WTC11 (cell line): ENCODE data around the gene OGFOD3. TPM values are rescaled to one million over a fixed set of nuclear protein-coding genes. Genes with fewer than 3 reads are reported as not detected.

ENCODE experiments used
- ATAC-seq: fragments of 200-7000 bp; cut with Tn5 transposase; 2 replicates; pipeline ENCODE4 v1.10.0; 2021; ENCODE audit warnings: mild to moderate bottlenecking, moderate library complexity
- CTCF ChIA-PET: fragments of 300-600 bp; sonication (Branson Sonifier 250); formaldehyde crosslinking; loops from one replicate; lab custom pipeline; 2021; ENCODE audit warnings: antibody characterized with exemption; lab: Charles Lee
- POLR2A ChIA-PET: fragments of 350-600 bp; sonication (Branson Sonifier 250); formaldehyde crosslinking; loops from one replicate; lab custom pipeline; 2021; ENCODE audit warnings: antibody characterized with exemption; lab: Charles Lee
- DNase-seq: peaks from one replicate; pipeline ENCODE4 v3.0.0; 2021; ENCODE audit warnings: low spot score
- H3K27ac Mint-ChIP-seq: 2 replicates; pipeline ENCODE4 v1.8.0; 2021; ENCODE audit warnings: mixed read lengths
- H3K27me3 Mint-ChIP-seq: 2 replicates; pipeline ENCODE4 v1.8.0; 2021; ENCODE audit warnings: low read depth, mild to moderate bottlenecking, moderate library complexity, mixed read lengths
- H3K36me3 Mint-ChIP-seq: 2 replicates; pipeline ENCODE4 v1.8.0; 2021; ENCODE audit warnings: mixed read lengths
- H3K4me1 Mint-ChIP-seq: 2 replicates; pipeline ENCODE4 v1.8.0; 2022; ENCODE audit warnings: mixed read lengths
- H3K4me3 Mint-ChIP-seq: 2 replicates; pipeline ENCODE4 v1.8.0; 2021; ENCODE audit warnings: mild to moderate bottlenecking, moderate library complexity, mixed read lengths
- H3K9me3 Mint-ChIP-seq: 2 replicates; pipeline ENCODE4 v1.8.0; 2021; ENCODE audit warnings: mixed read lengths
- CREB1 ChIP-seq: sonication (generic); formaldehyde crosslinking; IDR thresholded peaks from 2 replicates; pipeline ENCODE4 v1.8.0; 2023; ENCODE audit warnings: mild to moderate bottlenecking, missing genetic modification reagents
- EMX1 ChIP-seq: fragments of 250-450 bp; sonication (Bioruptor Pico); IDR thresholded peaks from 2 replicates; pipeline ENCODE4 v1.8.0; 2021; ENCODE audit warnings: mild to moderate bottlenecking
- ESRRA ChIP-seq: sonication (generic); formaldehyde crosslinking; IDR thresholded peaks from 2 replicates; pipeline ENCODE4 v1.8.1; 2022; ENCODE audit warnings: mild to moderate bottlenecking, missing genetic modification reagents, borderline replicate concordance
- GTF2I ChIP-seq: fragments of 250-450 bp; sonication (Bioruptor Pico); conservative IDR thresholded peaks from 2 replicates; pipeline ENCODE4 v1.4.0; 2021; ENCODE audit warnings: mild to moderate bottlenecking
- IRF2 ChIP-seq: sonication (generic); formaldehyde crosslinking; IDR thresholded peaks from 2 replicates; pipeline ENCODE4 v1.8.0; 2022; ENCODE audit warnings: low read depth, missing genetic modification reagents, borderline replicate concordance
- NFATC4 ChIP-seq: fragments of 250-450 bp; sonication (Bioruptor Pico); IDR thresholded peaks from 2 replicates; pipeline ENCODE4 v1.9.0; 2021; ENCODE audit warnings: mild to moderate bottlenecking
- NFE2L1 ChIP-seq: sonication (generic); formaldehyde crosslinking; IDR thresholded peaks from 2 replicates; pipeline ENCODE4 v1.8.1; 2023; ENCODE audit warnings: missing genetic modification reagents
- RELA ChIP-seq: sonication (generic); formaldehyde crosslinking; IDR thresholded peaks from 2 replicates; pipeline ENCODE4 v1.8.1; 2022; ENCODE audit warnings: missing genetic modification reagents, mild to moderate bottlenecking, borderline replicate concordance
- SMAD4 ChIP-seq: sonication (generic); formaldehyde crosslinking; IDR thresholded peaks from 2 replicates; pipeline ENCODE4 v1.8.0; 2022; ENCODE audit warnings: mild to moderate bottlenecking, missing genetic modification reagents
- SOX15 ChIP-seq: fragments of 250-450 bp; sonication (Bioruptor Pico); IDR thresholded peaks from 2 replicates; pipeline ENCODE4 v1.9.0; 2021; ENCODE audit warnings: mild to moderate bottlenecking
- TCF7 ChIP-seq: sonication (generic); formaldehyde crosslinking; IDR thresholded peaks from 2 replicates; pipeline ENCODE4 v1.8.0; 2022; ENCODE audit warnings: mild to moderate bottlenecking, low read depth, missing genetic modification reagents, moderate library complexity
- total RNA-seq: library from RNA; stranded (reverse); gene quantifications from 3 replicates; pipeline ENCODE4 v1.2.3, GENCODE V29; 2021
- TF ChIP-seq, protein P1 (sequence below): sonication (generic); formaldehyde crosslinking; IDR thresholded peaks from 2 replicates; pipeline ENCODE4 v1.8.0; 2022; ENCODE audit warnings: mild to moderate bottlenecking, missing genetic modification reagents
- TF ChIP-seq, protein P2 (sequence below): sonication (generic); formaldehyde crosslinking; IDR thresholded peaks from 2 replicates; pipeline ENCODE4 v1.8.0; 2022; ENCODE audit warnings: mild to moderate bottlenecking, missing genetic modification reagents
- TF ChIP-seq, protein P3 (sequence below): sonication (generic); formaldehyde crosslinking; IDR thresholded peaks from 2 replicates; pipeline ENCODE4 v1.8.1; 2023; ENCODE audit warnings: mild to moderate bottlenecking, missing genetic modification reagents, moderate library complexity
- TF ChIP-seq, protein P4 (sequence below): sonication (generic); formaldehyde crosslinking; IDR thresholded peaks from 2 replicates; pipeline ENCODE4 v1.8.0; 2023; ENCODE audit warnings: missing genetic modification reagents
- TF ChIP-seq, protein P5 (sequence below): sonication (generic); formaldehyde crosslinking; IDR thresholded peaks from 2 replicates; pipeline ENCODE4 v1.8.1; 2022; ENCODE audit warnings: mild to moderate bottlenecking, moderate library complexity, missing genetic modification reagents

Gene OGFOD3
- total RNA-seq, 1 experiment from 2014 or later, result 20.4 TPM

DNA sequence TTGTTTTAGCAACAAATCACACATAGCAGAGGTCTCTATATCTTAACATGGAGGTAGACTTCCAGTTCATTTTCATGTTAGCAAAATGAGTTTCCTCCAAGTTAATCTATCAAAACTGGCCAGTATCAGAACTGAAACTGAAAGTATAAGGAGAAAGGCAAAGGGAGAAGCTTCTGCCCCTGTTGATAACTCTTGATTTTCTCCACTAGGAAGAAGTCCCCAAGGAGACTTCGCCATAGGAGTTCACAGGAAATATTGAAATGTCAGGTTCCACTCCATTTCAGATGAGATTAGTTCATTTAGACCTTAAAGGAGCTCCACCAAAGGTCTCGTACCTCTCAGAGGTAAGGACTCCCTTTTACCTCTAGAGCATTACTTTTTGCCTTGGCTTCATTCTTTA, 1.2 kb upstream of the OGFOD3 start (continued):
- TF ChIP-seq, protein P1, sequence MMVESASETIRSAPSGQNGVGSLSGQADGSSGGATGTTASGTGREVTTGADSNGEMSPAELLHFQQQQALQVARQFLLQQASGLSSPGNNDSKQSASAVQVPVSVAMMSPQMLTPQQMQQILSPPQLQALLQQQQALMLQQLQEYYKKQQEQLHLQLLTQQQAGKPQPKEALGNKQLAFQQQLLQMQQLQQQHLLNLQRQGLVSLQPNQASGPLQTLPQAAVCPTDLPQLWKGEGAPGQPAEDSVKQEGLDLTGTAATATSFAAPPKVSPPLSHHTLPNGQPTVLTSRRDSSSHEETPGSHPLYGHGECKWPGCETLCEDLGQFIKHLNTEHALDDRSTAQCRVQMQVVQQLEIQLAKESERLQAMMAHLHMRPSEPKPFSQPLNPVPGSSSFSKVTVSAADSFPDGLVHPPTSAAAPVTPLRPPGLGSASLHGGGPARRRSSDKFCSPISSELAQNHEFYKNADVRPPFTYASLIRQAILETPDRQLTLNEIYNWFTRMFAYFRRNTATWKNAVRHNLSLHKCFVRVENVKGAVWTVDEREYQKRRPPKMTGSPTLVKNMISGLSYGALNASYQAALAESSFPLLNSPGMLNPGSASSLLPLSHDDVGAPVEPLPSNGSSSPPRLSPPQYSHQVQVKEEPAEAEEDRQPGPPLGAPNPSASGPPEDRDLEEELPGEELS (CRISPR knock-in tag), result no peak

DNA sequence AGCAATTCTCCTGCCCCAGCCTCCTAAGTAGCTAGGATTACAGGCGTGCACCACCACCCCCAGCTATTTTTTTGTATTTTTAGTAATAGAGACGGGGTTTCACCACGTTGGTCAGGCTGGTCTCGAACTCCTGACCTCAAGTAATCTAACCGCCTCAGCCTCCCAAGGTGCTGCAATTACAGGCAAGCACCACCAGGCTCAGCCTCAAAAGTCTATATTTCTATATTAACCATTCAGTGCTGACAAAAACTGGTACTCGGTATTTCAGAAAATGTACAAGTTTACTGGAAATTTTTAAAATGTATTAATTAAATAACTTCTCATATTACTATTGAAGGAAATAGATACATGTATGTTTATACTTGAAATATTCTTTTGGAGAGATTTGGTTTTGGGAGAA, 1.6 kb downstream of the OGFOD3 start:
- H3K36me3 Mint-ChIP-seq, result peaks cover 16% of the 10 kb centered on the region
- ChIA-PET CTCF (interaction anchor here (0.7 to 1.0 kb wide), 2 partner anchors 22 to 65 kb away, joined by 3 to 4 read pairs; no protein-coding TSS in a partner anchor), POLR2A (interaction anchor here (0.7 kb wide), 1 partner anchor 100 kb away, joined by 3 read pairs; no protein-coding TSS in a partner anchor)
- no peak overlapping the region for H3K27ac Mint-ChIP-seq
- TF ChIP-seq, protein P2, sequence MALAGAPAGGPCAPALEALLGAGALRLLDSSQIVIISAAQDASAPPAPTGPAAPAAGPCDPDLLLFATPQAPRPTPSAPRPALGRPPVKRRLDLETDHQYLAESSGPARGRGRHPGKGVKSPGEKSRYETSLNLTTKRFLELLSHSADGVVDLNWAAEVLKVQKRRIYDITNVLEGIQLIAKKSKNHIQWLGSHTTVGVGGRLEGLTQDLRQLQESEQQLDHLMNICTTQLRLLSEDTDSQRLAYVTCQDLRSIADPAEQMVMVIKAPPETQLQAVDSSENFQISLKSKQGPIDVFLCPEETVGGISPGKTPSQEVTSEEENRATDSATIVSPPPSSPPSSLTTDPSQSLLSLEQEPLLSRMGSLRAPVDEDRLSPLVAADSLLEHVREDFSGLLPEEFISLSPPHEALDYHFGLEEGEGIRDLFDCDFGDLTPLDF, result no peak
- TF ChIP-seq SOX15 (no peak), NFATC4 (CRISPR knock-in tag) (no peak), NFE2L1 (CRISPR knock-in tag) (no peak), IRF2 (CRISPR knock-in tag) (no peak), SMAD4 (CRISPR knock-in tag) (no peak)
- TF ChIP-seq, protein P1 (CRISPR knock-in tag), result no peak
- no peaks in the 10 kb centered on the region for H3K9me3 Mint-ChIP-seq
- no peaks in the 10 kb centered on the region for H3K27me3 Mint-ChIP-seq
- ATAC-seq (no peak), DNase-seq (no peak)
- H3K4me3 Mint-ChIP-seq, result no peak overlapping the region
- peaks cover 13% of the 10 kb centered on the region for H3K4me1 Mint-ChIP-seq

DNA sequence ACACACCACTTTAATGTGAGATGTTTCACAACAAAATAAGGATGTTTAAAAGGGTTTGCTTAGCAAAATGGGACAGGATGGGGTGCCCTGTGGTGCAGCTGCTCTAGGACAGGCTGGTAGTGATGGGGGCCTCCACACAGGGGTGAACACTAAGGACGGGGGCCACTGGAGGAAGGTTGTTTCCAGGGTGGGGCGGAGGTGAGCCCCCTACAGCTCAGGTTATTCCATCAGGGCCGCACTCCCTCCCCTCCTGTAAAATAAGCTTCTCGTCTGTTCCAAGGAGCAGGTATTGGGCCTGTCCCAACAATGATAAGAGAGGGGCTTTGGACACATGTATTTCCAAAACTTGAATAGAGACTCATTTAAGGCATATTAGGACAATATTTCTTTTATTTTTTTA, 2.1 kb downstream of the OGFOD3 start:
- H3K4me3 Mint-ChIP-seq, result no peak overlapping the region
- TF ChIP-seq, protein P3, sequence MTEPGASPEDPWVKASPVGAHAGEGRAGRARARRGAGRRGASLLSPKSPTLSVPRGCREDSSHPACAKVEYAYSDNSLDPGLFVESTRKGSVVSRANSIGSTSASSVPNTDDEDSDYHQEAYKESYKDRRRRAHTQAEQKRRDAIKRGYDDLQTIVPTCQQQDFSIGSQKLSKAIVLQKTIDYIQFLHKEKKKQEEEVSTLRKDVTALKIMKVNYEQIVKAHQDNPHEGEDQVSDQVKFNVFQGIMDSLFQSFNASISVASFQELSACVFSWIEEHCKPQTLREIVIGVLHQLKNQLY (CRISPR knock-in tag), result no peak
- no peak for TF ChIP-seq GTF2I
- no peak for TF ChIP-seq EMX1 (CRISPR knock-in tag)
- TF ChIP-seq CREB1 (CRISPR knock-in tag), result no peak
- no peak for TF ChIP-seq ESRRA
- TF ChIP-seq, protein P4, sequence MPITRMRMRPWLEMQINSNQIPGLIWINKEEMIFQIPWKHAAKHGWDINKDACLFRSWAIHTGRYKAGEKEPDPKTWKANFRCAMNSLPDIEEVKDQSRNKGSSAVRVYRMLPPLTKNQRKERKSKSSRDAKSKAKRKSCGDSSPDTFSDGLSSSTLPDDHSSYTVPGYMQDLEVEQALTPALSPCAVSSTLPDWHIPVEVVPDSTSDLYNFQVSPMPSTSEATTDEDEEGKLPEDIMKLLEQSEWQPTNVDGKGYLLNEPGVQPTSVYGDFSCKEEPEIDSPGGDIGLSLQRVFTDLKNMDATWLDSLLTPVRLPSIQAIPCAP (CRISPR knock-in tag), result no peak
- no peak for TF ChIP-seq TCF7 (CRISPR knock-in tag)
- TF ChIP-seq, protein P5, sequence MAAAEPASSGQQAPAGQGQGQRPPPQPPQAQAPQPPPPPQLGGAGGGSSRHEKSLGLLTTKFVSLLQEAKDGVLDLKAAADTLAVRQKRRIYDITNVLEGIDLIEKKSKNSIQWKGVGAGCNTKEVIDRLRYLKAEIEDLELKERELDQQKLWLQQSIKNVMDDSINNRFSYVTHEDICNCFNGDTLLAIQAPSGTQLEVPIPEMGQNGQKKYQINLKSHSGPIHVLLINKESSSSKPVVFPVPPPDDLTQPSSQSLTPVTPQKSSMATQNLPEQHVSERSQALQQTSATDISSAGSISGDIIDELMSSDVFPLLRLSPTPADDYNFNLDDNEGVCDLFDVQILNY (CRISPR knock-in tag), result no peak
- no peak for TF ChIP-seq RELA (CRISPR knock-in tag)
- H3K36me3 Mint-ChIP-seq, result peaks cover 12% of the 10 kb centered on the region
- H3K27me3 Mint-ChIP-seq, result no peaks in the 10 kb centered on the region
- DNase-seq, result no peak
- H3K27ac Mint-ChIP-seq, result no peak overlapping the region
- peaks cover 13% of the 10 kb centered on the region for H3K4me1 Mint-ChIP-seq
- ChIA-PET POLR2A (no interaction called here), CTCF (interaction anchor here (0.5 to 1.0 kb wide), 2 partner anchors 65 to 132 kb away, joined by 3 to 4 read pairs; no protein-coding TSS in a partner anchor)
- no peaks in the 10 kb centered on the region for H3K9me3 Mint-ChIP-seq
- no peak for ATAC-seq
